ENCODE measurements around the gene DNM1L.

Gene DNM1L

GRCh38 chr12:32773691-32774090 lies 94.6 kb downstream of the DNM1L start:
- no peak overlapping the region for H3K27ac ChIP-seq (ENCODE audit: low read depth, low read length, poor library complexity, severe bottlenecking)
- TF ChIP-seq CTCF (IDR thresholded peaks at IDR 0.05; ENCODE audit: low read length) (no peak), EZH2 (IDR thresholded peaks at IDR 0.05; ENCODE audit: borderline replicate concordance, low read length) (no peak)
- no peaks in the 10 kb centered on the region for H3K27me3 ChIP-seq (ENCODE audit: insufficient read depth, low read length)
- no peak overlapping the region for H3K4me2 ChIP-seq (ENCODE audit: low read length)
- no peaks in the 10 kb centered on the region for H3K36me3 ChIP-seq (ENCODE audit: insufficient read depth, low read length)
- H3F3A ChIP-seq (ENCODE audit: insufficient read depth, low read length): no peaks in the 10 kb centered on the region
- H3K9ac ChIP-seq (ENCODE audit: low read length): no peak overlapping the region
- no peaks in the 10 kb centered on the region for H3K79me2 ChIP-seq (ENCODE audit: insufficient read depth, low read length)
- no peaks in the 10 kb centered on the region for H3K9me2 ChIP-seq (ENCODE audit: low read depth, low read length)
- H4K20me1 ChIP-seq (ENCODE audit: insufficient read depth, low read length): no peaks in the 10 kb centered on the region
- no peak overlapping the region for H2AFZ ChIP-seq (ENCODE audit: low read length)
- no peak overlapping the region for H3K4me3 ChIP-seq (ENCODE audit: low read depth, low read length, poor library complexity, severe bottlenecking)
- H3K4me1 ChIP-seq (ENCODE audit: insufficient read depth, low read length, severe bottlenecking): no peaks in the 10 kb centered on the region
- H3K9me3 ChIP-seq (ENCODE audit: low read length): no peaks in the 10 kb centered on the region

GRCh38 chr12:32776258-32776657 lies 97.2 kb downstream of the DNM1L start:
- Histone ChIP-seq H3K4me1 (ENCODE audit: insufficient read depth, low read length, severe bottlenecking) (no peaks in the 10 kb centered on the region), H3K27me3 (ENCODE audit: insufficient read depth, low read length) (peaks cover 4% of the 10 kb centered on the region; the same call in 1 of the 2 replicates), H3K79me2 (ENCODE audit: insufficient read depth, low read length) (no peaks in the 10 kb centered on the region), H3K9ac (ENCODE audit: low read length) (no peak overlapping the region), H3F3A (ENCODE audit: insufficient read depth, low read length) (no peaks in the 10 kb centered on the region), H3K9me3 (ENCODE audit: low read length) (no peaks in the 10 kb centered on the region), H3K27ac (ENCODE audit: low read depth, low read length, poor library complexity, severe bottlenecking) (no peak overlapping the region), H3K9me2 (ENCODE audit: low read depth, low read length) (no peaks in the 10 kb centered on the region), H2AFZ (ENCODE audit: low read length) (no peak overlapping the region), H3K36me3 (ENCODE audit: insufficient read depth, low read length) (no peaks in the 10 kb centered on the region), H3K4me3 (ENCODE audit: low read depth, low read length, poor library complexity, severe bottlenecking) (no peak overlapping the region), H4K20me1 (ENCODE audit: insufficient read depth, low read length) (no peaks in the 10 kb centered on the region), H3K4me2 (ENCODE audit: low read length) (no peak overlapping the region)
- TF ChIP-seq EZH2 (IDR thresholded peaks at IDR 0.05; ENCODE audit: borderline replicate concordance, low read length) (no peak), CTCF (IDR thresholded peaks at IDR 0.05; ENCODE audit: low read length) (no peak)

GRCh38 chr12:32777159-32777558 lies 98.1 kb downstream of the DNM1L start:
- Histone ChIP-seq H4K20me1 (ENCODE audit: insufficient read depth, low read length) (no peaks in the 10 kb centered on the region), H3K27me3 (ENCODE audit: insufficient read depth, low read length) (peaks cover 4% of the 10 kb centered on the region; the same call in 1 of the 2 replicates), H3K4me3 (ENCODE audit: low read depth, low read length, poor library complexity, severe bottlenecking) (no peak overlapping the region), H3K4me2 (ENCODE audit: low read length) (no peak overlapping the region), H3K9me2 (ENCODE audit: low read depth, low read length) (no peaks in the 10 kb centered on the region), H3K79me2 (ENCODE audit: insufficient read depth, low read length) (no peaks in the 10 kb centered on the region), H2AFZ (ENCODE audit: low read length) (no peak overlapping the region), H3K27ac (ENCODE audit: low read depth, low read length, poor library complexity, severe bottlenecking) (no peak overlapping the region), H3K9me3 (ENCODE audit: low read length) (no peaks in the 10 kb centered on the region), H3K9ac (ENCODE audit: low read length) (no peak overlapping the region), H3K36me3 (ENCODE audit: insufficient read depth, low read length) (no peaks in the 10 kb centered on the region), H3F3A (ENCODE audit: insufficient read depth, low read length) (no peaks in the 10 kb centered on the region), H3K4me1 (ENCODE audit: insufficient read depth, low read length, severe bottlenecking) (no peaks in the 10 kb centered on the region)
- TF ChIP-seq EZH2 (IDR thresholded peaks at IDR 0.05; ENCODE audit: borderline replicate concordance, low read length) (no peak), CTCF (IDR thresholded peaks at IDR 0.05; ENCODE audit: low read length) (no peak)
